GM20000 (cell line): ENCODE measurements around the gene PLD6.

Experiments
- DNase-seq: peaks from one replicate; pipeline ENCODE4 v3.0.0; 2012; ENCODE audit warnings: low spot score
- TF ChIP-seq, protein P1 (sequence below): IDR thresholded peaks from 2 replicates; pipeline ENCODE4 v1.5.1; 2012; ENCODE audit warnings: mild to moderate bottlenecking, control low read depth; ENCODE audit errors: extremely low read depth, missing control alignments

Gene PLD6

GRCh38 chr17:17226451-17227265, 20.5 kb upstream of the PLD6 start:
- no peak for DNase-seq
- TF ChIP-seq, protein P1, sequence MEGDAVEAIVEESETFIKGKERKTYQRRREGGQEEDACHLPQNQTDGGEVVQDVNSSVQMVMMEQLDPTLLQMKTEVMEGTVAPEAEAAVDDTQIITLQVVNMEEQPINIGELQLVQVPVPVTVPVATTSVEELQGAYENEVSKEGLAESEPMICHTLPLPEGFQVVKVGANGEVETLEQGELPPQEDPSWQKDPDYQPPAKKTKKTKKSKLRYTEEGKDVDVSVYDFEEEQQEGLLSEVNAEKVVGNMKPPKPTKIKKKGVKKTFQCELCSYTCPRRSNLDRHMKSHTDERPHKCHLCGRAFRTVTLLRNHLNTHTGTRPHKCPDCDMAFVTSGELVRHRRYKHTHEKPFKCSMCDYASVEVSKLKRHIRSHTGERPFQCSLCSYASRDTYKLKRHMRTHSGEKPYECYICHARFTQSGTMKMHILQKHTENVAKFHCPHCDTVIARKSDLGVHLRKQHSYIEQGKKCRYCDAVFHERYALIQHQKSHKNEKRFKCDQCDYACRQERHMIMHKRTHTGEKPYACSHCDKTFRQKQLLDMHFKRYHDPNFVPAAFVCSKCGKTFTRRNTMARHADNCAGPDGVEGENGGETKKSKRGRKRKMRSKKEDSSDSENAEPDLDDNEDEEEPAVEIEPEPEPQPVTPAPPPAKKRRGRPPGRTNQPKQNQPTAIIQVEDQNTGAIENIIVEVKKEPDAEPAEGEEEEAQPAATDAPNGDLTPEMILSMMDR: no peak

GRCh38 chr17:17225901-17226300, 19.8 kb upstream of the PLD6 start:
- TF ChIP-seq, protein P1: no peak
- no peak for DNase-seq

DNA sequence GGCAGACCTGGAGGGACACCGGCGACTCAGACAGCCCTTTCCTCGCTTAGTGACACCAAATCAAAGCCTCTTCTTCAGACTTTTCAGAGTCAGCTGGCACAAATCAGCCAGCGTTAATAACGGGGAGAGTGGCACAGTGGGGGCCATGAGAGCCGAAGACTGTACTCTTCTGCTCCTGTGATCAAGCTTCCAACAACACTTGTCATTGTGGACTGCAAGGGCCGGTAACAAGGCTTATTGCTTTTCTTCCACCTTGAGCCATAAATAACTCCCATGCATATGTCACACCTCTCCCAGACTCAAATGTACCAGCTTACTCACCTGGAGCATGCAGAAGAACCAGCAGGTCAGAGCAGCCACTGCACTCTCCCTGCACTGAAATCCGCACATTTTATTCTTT, 18.0 kb upstream of the PLD6 start:
- TF ChIP-seq, protein P1: no peak
- no peak for DNase-seq

GRCh38 chr17:17223736-17224135, 17.6 kb upstream of the PLD6 start:
- DNase-seq: no peak
- TF ChIP-seq, protein P1: no peak

DNA sequence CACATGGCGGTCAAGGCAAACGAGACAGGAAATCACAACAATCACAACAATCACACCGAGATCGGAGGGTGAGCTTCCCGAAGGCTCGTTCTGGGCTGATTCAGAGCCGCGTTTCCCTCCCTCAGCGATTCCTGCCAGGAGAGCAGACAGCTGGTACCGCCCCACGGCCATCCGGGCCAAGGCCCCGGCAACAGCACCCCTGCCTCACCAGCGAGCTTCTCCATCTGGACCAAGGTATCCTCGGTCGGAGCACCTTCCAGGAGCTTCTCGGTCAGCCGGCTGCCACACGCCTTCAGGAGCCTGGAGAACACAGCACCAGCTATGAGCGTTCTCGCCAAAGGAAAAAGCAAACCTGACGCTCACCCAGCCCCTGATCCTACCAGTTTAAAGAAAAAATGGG, 15.2 kb upstream of the PLD6 start:
- DNase-seq: no peak
- TF ChIP-seq, protein P1: no peak

GRCh38 chr17:17220529-17220928, 14.4 kb upstream of the PLD6 start:
- TF ChIP-seq, protein P1: no peak
- no peak for DNase-seq

DNA sequence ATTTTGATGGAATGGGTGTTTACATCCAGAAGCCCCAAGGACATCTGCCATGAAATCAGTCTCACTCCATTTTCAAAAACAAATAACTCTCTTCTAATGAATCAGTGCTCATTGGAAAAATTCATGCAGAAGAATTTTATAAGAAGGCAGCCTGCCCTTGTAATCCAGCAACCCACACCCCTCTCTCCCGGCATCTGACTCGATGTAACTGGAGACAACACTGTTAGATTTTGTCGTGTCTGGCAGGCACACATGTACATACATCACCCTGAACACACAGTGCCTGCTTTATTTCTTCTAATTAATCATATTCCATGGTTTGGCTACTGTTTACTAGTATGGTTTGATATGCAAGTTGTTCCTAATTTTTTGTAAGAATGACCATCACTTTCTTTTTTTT, 11.9 kb upstream of the PLD6 start:
- TF ChIP-seq, protein P1: no peak
- DNase-seq: no peak
